HT-29 (cell line): ENCODE results near the gene CLN6. TPM values are rescaled to one million over a fixed set of nuclear protein-coding genes. Genes with fewer than 3 reads are reported as not detected.
A peak's percentile ranks its signal among the peaks of the same experiment; 100 is the strongest.

Experiments
- DNase-seq: peaks from one replicate; pipeline ENCODE4 v3.0.0-alpha.2; 2015; ENCODE audit warnings: low spot score
- total RNA-seq: library from RNA; depleted of rRNA; stranded (reverse); fragments of >200 nt; shearing (Covaris generic); gene quantifications from 2 replicates; pipeline ENCODE4 v1.2.3, GENCODE V29; 2014; rRNA removed

The CLN6 gene
- 113 and 122 TPM in 2 replicates for total RNA-seq

DNA sequence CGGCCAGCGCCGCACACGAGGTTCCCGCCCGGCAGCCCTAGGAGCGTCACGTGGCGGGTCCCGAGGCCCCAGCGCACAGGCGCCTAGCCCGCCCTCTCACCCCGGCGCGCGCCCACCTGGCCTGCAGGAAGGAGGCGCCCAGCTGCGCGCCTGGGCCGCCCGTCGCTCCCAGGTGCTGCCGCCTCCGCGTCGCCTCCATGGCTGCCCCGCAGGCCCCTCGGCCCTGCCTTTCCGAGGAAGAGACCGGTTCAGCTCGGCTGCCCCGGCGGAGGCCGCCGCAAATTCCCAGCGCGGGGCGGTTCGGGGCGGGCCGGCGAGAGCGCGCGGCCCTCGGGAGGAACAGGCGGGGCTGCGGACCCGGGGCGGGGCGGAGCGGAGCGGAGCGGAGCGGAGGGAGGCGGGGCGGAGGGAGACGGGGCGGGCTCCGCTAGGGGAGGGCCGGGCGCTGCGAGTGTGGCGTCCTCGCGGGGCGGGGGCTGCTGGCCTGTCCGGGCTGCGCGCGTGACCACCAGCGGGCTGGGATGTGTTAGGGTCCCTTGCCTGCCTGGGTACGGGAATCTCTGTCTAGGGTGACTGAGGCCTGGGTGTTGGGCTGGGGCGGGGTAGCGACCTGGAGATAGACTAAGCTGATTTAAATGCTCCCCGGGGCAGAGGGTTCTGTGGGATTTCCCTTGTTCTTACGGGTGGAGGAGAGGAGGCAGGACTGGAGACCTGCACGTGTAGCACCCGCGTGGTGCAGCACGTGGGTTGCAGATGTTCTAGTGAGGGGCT, at the start of gene CLN6:
Gene CLN6 (minus strand): TSS at position 343 of the 771 bp plus-strand sequence. CDS start 144 bp downstream, at position 199.
- peak; percentile 87 for DNase-seq

DNA sequence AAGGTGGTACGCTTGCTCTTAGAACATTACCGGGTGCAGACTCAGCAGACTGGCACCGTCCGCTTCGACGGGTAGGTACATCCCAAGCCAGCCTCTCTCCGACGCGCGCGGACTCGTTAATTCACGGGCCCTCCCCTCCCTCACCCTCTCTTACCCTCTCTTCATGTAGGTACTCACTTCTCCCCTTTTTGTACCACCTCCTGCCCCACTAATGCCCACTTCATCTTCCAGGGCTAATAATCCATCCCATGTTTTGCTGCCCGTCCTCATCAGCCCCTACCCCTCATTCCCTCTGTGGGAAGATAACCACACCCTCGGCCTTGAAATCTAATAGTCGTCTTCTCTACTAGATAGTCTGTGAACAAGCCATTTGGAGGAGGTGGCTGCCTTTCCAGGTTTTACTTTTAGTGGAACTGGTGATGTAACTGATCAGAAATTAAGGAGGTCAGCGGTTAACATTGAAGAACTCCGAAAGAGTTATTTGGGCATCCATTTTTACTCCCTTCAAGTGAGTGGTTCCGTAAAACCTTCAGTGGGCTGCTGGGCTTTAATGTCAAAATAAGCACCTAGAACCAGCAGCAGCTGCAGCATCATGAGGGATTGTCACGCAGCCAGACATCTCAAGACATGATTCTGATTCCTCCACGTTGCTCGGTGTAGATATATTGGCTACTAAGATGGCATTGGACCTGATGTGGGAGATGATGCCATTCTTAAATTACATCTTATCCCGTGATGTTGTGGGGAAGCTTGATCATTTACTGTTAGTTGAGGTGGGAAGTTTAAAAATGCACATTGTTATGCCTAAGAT, 49.3 kb upstream of the CLN6 start:
- DNase-seq = peak; percentile 37

GRCh38 chr15:68278345-68278594, 48.7 kb upstream of the CLN6 start:
- DNase-seq = no peak

GRCh38 chr15:68277603-68278344, 48.2 kb upstream of the CLN6 start, which contains the start of gene FEM1B:
TSS of gene FEM1B (plus strand) at chr15:68277745. CDS start at chr15:68278418, 673 bp downstream.
- peak; percentile 93 for DNase-seq

DNA sequence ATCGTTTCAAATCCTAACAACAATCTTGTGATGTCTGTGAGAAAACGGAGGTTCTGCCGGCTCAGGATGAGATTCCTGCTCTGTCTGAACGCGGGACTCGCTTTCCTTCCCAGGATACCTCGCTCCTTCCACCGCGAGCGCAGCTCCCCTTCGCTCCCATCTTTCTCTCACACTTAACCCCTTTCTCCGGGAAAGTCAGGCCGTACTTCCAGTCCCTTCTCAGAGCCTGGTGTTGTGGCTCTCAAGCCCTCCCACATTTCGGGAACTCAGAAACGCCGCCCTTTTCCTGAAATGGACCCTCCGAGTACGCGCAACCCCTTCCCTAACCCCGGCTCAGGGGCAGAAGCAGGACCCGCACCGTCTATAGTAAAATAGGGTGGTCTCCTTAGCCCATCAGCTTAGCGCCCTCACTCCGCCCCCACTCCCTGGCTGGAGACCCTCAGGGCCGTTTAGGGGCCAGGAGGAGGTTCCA, 47.6 kb upstream of the CLN6 start:
- peak; percentile 61 for DNase-seq

GRCh38 chr15:68276668-68277067, 47.1 kb upstream of the CLN6 start:
- no peak for DNase-seq

- peak; percentile 71 for DNase-seq
These were observed 45.7 kb upstream of the CLN6 start for GRCh38 chr15:68275165-68275746.

- DNase-seq = no peak
These were observed 44.8 kb upstream of the CLN6 start for GRCh38 chr15:68274201-68274848.

GRCh38 chr15:68272721-68273271, 43.3 kb upstream of the CLN6 start:
- no peak for DNase-seq

GRCh38 chr15:68271854-68272471, 42.4 kb upstream of the CLN6 start:
- peak; percentile 74 for DNase-seq

DNA sequence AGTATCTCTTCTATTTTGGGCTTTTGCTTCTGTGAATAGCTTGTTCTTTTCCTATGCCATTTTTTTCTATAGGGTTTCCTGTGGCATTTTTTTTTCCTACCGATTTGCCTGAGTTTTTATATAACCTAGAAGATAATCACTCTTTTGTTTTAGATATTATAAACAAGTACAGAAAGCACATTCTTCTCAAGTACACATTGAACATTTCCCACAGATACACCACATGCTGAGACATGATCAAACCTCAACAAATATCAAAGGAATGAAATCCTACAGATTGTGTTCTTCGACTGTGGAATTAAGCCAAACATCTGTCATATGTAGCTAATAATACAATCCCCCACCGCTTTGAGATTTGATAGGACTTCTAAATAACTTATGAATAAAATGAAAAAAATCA, 38.9 kb upstream of the CLN6 start:
- no peak for DNase-seq

GRCh38 chr15:68265674-68266073, 36.1 kb upstream of the CLN6 start:
- no peak for DNase-seq

DNA sequence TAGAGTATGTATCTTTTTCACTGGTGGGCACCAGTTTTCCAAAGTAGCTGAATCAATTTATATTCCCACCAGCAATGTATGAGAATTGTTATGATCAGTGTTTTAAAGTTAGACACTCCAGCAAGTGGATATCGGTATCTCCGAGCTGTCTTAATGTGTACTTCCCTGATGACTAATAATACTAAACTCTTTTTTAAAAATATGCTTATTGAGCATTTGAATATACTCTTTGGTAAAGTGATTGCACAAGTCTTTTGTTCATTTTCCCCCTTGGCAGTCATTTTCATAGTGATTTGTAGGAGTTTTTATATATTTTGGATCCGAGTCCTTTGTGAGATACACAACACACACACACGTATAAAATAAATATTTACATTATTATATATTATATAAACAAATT, 35.6 kb upstream of the CLN6 start:
- no peak for DNase-seq

GRCh38 chr15:68264282-68264681, 34.8 kb upstream of the CLN6 start:
- DNase-seq = no peak

DNA sequence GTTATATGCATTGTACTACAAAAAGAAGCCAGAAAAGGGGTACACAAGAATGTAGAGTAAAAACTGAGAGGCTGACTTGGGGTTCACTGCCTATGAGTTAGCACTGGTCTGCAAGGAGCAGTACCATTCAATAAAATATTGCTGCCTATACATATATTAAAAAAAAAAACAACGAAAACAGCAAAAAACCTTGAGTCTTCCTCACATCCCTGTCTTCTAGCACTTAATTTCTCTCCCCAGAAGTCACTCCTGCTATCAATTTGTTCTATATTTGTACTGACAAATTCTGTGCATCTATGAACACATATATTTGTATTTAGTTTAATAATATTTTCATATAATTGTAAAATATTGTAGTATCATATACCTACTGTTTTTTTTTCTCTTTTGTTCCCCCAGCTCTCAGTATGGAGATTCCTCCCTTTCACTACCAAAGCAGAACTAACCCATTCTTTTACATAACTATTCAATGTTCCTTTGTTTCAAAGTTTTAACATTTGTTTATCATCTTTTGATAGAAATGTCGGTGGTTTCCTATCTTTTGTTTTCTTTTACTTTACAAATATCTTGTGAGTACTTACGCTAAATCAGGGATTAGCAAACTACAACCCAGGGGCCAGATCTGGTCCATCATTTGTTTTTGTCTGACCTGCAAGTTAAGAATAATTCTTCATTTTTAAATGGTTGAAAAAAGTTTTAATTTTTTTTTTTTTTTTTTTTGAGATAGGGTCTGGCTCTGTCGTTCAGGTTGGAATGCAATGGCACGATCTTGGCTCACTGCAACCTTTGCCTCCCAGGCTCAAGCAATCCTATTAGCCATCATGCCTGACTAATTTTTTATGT, 33.2 kb upstream of the CLN6 start:
- DNase-seq = no peak

DNA sequence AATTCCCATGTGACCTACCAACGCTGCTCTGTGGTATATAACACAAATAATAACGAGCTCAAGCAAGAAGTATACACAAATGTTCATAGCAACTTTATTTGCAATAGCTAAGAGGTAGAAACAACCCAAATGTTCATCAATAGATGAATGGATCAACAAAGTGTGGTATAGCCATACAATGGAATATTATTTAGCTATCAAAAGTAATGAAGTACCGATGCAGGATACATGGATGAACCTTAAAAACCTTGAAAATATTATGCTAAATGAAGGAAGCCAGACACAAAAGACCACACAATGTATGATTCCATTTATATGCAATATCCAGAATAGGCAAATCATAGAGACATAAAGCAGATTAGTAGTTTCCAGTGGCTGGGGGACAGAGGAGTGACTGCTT, 32.5 kb upstream of the CLN6 start:
- no peak for DNase-seq

- DNase-seq = no peak
These were observed 31.7 kb upstream of the CLN6 start for GRCh38 chr15:68261241-68261640.

GRCh38 chr15:68259883-68260282, 30.4 kb upstream of the CLN6 start:
- no peak for DNase-seq

DNA sequence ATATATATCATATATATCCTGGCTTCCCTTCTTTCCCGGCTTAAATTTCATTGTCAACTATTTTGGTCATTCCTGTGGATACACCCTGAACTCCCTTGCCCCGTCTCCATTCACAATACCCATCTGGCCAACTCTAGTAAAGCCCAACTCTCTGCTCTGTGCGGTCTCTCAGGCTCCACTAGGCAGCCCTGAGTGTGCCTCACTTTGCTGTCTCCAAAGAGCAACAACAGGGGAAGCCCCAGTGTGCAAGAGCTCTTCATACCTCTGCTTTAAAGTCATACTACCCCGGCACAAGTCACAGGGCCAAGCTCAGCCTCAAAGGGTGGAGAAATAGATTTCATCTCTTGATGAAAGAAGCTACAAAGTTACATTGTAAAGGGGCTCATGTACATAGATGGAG, 29.2 kb upstream of the CLN6 start:
- DNase-seq = no peak
